HCT116 (cell line): ENCODE data around the gene DLX3. TPM values are rescaled to one million over a fixed set of nuclear protein-coding genes. Genes with fewer than 3 reads are reported as not detected.
A peak's percentile ranks its signal among the peaks of the same experiment; 100 is the strongest.

Experiments used
- ATAC-seq: fragments of 200-7000 bp; cut with Tn5 transposase; 2 replicates; pipeline ENCODE4 v1.9.1; 2020; ENCODE audit warnings: mild to moderate bottlenecking, moderate library complexity
- BruUV-seq: library from RNA; stranded (reverse); fragments of 400-500 nt; replicated peaks from 2 replicates; lab custom pipeline; 2021; lab: Mats Ljungman, UMichigan
- CTCF ChIA-PET: fragments of 300-600 bp; sonication (Branson Sonifier 250); formaldehyde crosslinking; loops from one replicate; lab custom pipeline; 2021; ENCODE audit warnings: antibody characterized with exemption; lab: Charles Lee
- POLR2A ChIA-PET: fragments of 300-600, 350-600 bp; sonication (Branson Sonifier 250); formaldehyde crosslinking; loops from one replicate; lab custom pipeline; 2021; ENCODE audit warnings: antibody characterized with exemption; lab: Charles Lee
- RAD21 ChIA-PET, 2 experiments: fragments of 300-600 bp; sonication (Branson Sonifier 250); formaldehyde crosslinking; loops; one replicate each; lab custom pipeline; 2023; ENCODE audit warnings: low total read pairs in 2 of 2; ENCODE audit not compliant: uncharacterized antibody in 2 of 2, unreplicated experiment in 2 of 2, low non-redundant PET in 1 of 2; lab: Charles Lee
- DNase-seq: peaks from one replicate; pipeline ENCODE4 v3.0.0-alpha.2; 2010; ENCODE audit warnings: low read depth, low spot score
- H2AFZ ChIP-seq: fragments of 200-600 bp; shearing (Covaris generic), sonication (generic); 2 replicates; pipeline ENCODE4 v1.6.1; 2017; ENCODE audit warnings: low read depth, mixed run types, mixed read lengths, antibody characterized with exemption, low read length; ENCODE audit not compliant: poor library complexity, severe bottlenecking
- H3K27ac ChIP-seq: 2 replicates; pipeline ENCODE4 v1.5.1; 2012; ENCODE audit warnings: low read depth, low read length
- H3K27me3 ChIP-seq: fragments of 200-600 bp; sonication (generic); 2 replicates; pipeline ENCODE4 v1.6.1; 2016; ENCODE audit warnings: mixed run types, low read length, mixed read lengths; ENCODE audit not compliant: insufficient read depth
- H3K36me3 ChIP-seq, 2 experiments: fragments of 200-500 bp in 1 of 2; fragments of 200-600 bp in 1 of 2; sonication (Bioruptor generic) in 1 of 2; sonication (generic) in 1 of 2; 2 replicates each; pipeline versions ENCODE4 v1.5.1 to v1.6.1; 2014 to 2016; ENCODE audit warnings: low read length in 2 of 2, inconsistent platforms in 1 of 2, mixed read lengths in 1 of 2, mixed run types in 1 of 2; ENCODE audit not compliant: insufficient read depth in 2 of 2, control insufficient read depth in 1 of 2
- H3K4me1 ChIP-seq, 2 experiments: fragments of 200-600 bp in 1 of 2; sonication (generic) in 1 of 2; 2 replicates each; pipeline versions ENCODE4 v1.5.1 to v1.6.1; 2012 to 2017; ENCODE audit warnings: low read length in 2 of 2, inconsistent platforms in 1 of 2, mild to moderate bottlenecking in 1 of 2, mixed read lengths in 1 of 2, mixed run types in 1 of 2, moderate library complexity in 1 of 2; ENCODE audit not compliant: insufficient read depth in 2 of 2, control insufficient read depth in 1 of 2
- H3K4me2 ChIP-seq: fragments of 200-600 bp; sonication (generic); 2 replicates; pipeline ENCODE4 v1.6.1; 2017; ENCODE audit warnings: mixed run types, low read length, mixed read lengths
- H3K4me3 ChIP-seq, 2 experiments: fragments of 200-600 bp in 1 of 2; sonication (generic) in 1 of 2; replicated peaks in 1 of 2; 2 replicates each; pipeline ENCODE4 v1.5.1; 2011 to 2016; ENCODE audit warnings: low read length in 2 of 2, control low read depth in 1 of 2, low read depth in 1 of 2, mild to moderate bottlenecking in 1 of 2, mixed read lengths in 1 of 2, mixed run types in 1 of 2
- H3K79me2 ChIP-seq: fragments of 200-600 bp; sonication (generic); 2 replicates; pipeline ENCODE4 v1.6.1; 2017; ENCODE audit warnings: mild to moderate bottlenecking, mixed run types, low read length, moderate library complexity, mixed read lengths; ENCODE audit not compliant: insufficient read depth
- H3K9ac ChIP-seq: fragments of 200-600 bp; sonication (generic); 2 replicates; pipeline ENCODE4 v1.6.1; 2016; ENCODE audit warnings: low read length, mixed read lengths
- H3K9me2 ChIP-seq: fragments of 200-600 bp; sonication (generic), shearing (Covaris generic); 2 replicates; pipeline ENCODE4 v1.6.1; 2017; ENCODE audit warnings: mixed run types, mild to moderate bottlenecking, moderate library complexity; ENCODE audit not compliant: insufficient read depth
- H3K9me3 ChIP-seq, 2 experiments: fragments of 200-500 bp in 1 of 2; fragments of 200-600 bp in 1 of 2; sonication (Bioruptor generic) in 1 of 2; sonication (generic) in 1 of 2; 2 replicates each; pipeline ENCODE4 v1.6.1; 2014 to 2017; ENCODE audit warnings: low read length in 2 of 2, mixed read lengths in 2 of 2, inconsistent platforms in 1 of 2, low read depth in 1 of 2, mild to moderate bottlenecking in 1 of 2, mixed run types in 1 of 2, moderate library complexity in 1 of 2; ENCODE audit not compliant: control insufficient read depth in 1 of 2, insufficient read depth in 1 of 2
- H4K20me1 ChIP-seq: fragments of 200-600 bp; sonication (generic), shearing (Covaris generic); 2 replicates; pipeline ENCODE4 v1.6.1; 2017; ENCODE audit warnings: mixed run types, mild to moderate bottlenecking, moderate library complexity; ENCODE audit not compliant: insufficient read depth
- EGR1 ChIP-seq: IDR thresholded peaks from 2 replicates; pipeline ENCODE4 v1.6.1; 2012; ENCODE audit warnings: low read depth
- EZH2phosphoT487 ChIP-seq: fragments of 200-600 bp; IDR thresholded peaks from 2 replicates; pipeline ENCODE4 v1.6.1; 2018; ENCODE audit warnings: antibody characterized with exemption, borderline replicate concordance
- JUND ChIP-seq: IDR thresholded peaks from 2 replicates; pipeline ENCODE4 v1.6.1; 2012
- POLR2AphosphoS5 ChIP-seq: IDR thresholded peaks from 2 replicates; pipeline ENCODE4 v1.6.1; 2011; ENCODE audit warnings: mild to moderate bottlenecking, low read depth, low read length, moderate library complexity
- RAD21 ChIP-seq: IDR thresholded peaks from 2 replicates; pipeline ENCODE4 v1.6.1; 2012; ENCODE audit warnings: low read depth, mild to moderate bottlenecking
- SIN3A ChIP-seq: IDR thresholded peaks from 2 replicates; pipeline ENCODE4 v1.6.1; 2012; ENCODE audit warnings: low read depth
- SP1 ChIP-seq: IDR thresholded peaks from 2 replicates; pipeline ENCODE4 v1.6.1; 2012; ENCODE audit warnings: low read depth
- TCF7L2 ChIP-seq: IDR thresholded peaks from 2 replicates; pipeline ENCODE4 v1.7.0; 2011; ENCODE audit warnings: borderline replicate concordance, inconsistent platforms; ENCODE audit not compliant: insufficient read depth, insufficient read length; ENCODE audit errors: extremely low read depth
- YY1 ChIP-seq: IDR thresholded peaks from 2 replicates; pipeline ENCODE4 v1.6.1; 2011; ENCODE audit warnings: low read length, low read depth, moderate library complexity, mild to moderate bottlenecking; ENCODE audit not compliant: insufficient replicate concordance; ENCODE audit errors: extremely low read depth
- intact Hi-C: fragments of 100-400 bp; cut with micrococcal nuclease; formaldehyde crosslinking; loops from 2 replicates; pipeline ENCODE4 v1.10.0; 2022
- total RNA-seq: library from RNA; stranded (reverse); gene quantifications from one replicate; pipeline ENCODE4 v1.2.1, GENCODE V29; 2021; ENCODE audit not compliant: unreplicated experiment
- TF ChIP-seq, protein P1 (sequence below), 3 experiments: fragments of 200-600 bp in 1 of 3; sonication (generic) in 1 of 3; IDR thresholded peaks in 2 of 3; conservative IDR thresholded peaks in 1 of 3; 2 replicates each; pipeline ENCODE4 v1.5.1; 2012 to 2017; ENCODE audit warnings: low read depth in 2 of 3, low read length in 2 of 3, antibody characterized with exemption in 1 of 3, borderline replicate concordance in 1 of 3, control low read depth in 1 of 3, mild to moderate bottlenecking in 1 of 3, mixed read lengths in 1 of 3, mixed run types in 1 of 3, moderate library complexity in 1 of 3; ENCODE audit not compliant: insufficient read depth in 1 of 3
- TF ChIP-seq, protein P2 (sequence below): IDR thresholded peaks from 2 replicates; pipeline ENCODE4 v1.6.1; 2012

DLX3 gene
- total RNA-seq, 1 experiment from 2014 or later: not detected

DNA sequence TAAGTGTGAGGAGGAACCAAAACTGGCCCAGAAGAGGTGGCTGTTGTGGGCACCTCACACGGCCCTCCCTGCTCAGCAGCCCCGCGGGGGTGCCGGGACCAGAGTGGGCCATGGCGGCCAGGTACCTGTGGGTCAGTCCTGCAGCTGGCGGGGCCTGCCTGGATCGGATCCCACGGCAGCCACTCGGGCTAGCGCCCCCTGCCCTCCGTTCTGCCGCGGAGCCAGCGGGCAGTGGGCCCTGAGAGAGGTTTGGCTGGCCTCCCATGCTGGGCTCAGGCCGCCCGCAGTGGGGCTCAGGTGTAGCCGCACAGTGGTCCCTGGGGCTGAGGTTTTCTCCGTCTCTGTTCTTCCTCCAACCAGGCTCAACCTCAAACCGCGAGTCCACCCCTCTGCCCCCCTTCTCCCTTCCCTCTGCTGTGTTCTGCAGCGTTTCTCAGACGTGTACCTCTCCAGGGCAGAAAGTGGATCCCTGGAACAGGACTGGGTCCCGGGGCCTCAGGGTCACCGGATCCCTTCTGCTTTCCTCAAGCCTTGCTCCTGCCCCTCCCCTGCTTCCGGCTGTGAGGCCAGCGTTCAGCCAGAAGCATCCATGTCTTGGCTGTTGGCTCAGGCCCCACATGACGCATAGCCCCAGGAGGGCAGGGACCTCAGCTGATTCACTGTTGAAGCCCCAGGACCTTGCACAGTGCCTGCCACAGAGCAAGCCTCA is 32.3 kb upstream of the DLX3 start (continued):
- TF ChIP-seq, protein P1, sequence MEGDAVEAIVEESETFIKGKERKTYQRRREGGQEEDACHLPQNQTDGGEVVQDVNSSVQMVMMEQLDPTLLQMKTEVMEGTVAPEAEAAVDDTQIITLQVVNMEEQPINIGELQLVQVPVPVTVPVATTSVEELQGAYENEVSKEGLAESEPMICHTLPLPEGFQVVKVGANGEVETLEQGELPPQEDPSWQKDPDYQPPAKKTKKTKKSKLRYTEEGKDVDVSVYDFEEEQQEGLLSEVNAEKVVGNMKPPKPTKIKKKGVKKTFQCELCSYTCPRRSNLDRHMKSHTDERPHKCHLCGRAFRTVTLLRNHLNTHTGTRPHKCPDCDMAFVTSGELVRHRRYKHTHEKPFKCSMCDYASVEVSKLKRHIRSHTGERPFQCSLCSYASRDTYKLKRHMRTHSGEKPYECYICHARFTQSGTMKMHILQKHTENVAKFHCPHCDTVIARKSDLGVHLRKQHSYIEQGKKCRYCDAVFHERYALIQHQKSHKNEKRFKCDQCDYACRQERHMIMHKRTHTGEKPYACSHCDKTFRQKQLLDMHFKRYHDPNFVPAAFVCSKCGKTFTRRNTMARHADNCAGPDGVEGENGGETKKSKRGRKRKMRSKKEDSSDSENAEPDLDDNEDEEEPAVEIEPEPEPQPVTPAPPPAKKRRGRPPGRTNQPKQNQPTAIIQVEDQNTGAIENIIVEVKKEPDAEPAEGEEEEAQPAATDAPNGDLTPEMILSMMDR (IDR thresholded peaks at IDR 0.05 in 2 of 3, conservative IDR thresholded peaks at IDR 0.05 in 1 of 3; ENCODE audit: borderline replicate concordance in 1 of 3, insufficient read depth in 1 of 3, low read depth in 2 of 3, low read length in 2 of 3): peak; percentile 7 to 48 (median 18); a peak in 2 of 6 replicates
- TF ChIP-seq YY1: peak; percentile 87
- TF ChIP-seq, protein P2, sequence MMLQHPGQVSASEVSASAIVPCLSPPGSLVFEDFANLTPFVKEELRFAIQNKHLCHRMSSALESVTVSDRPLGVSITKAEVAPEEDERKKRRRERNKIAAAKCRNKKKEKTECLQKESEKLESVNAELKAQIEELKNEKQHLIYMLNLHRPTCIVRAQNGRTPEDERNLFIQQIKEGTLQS: no peak
- TF ChIP-seq, all 23 proteins: peak for 9

DNA sequence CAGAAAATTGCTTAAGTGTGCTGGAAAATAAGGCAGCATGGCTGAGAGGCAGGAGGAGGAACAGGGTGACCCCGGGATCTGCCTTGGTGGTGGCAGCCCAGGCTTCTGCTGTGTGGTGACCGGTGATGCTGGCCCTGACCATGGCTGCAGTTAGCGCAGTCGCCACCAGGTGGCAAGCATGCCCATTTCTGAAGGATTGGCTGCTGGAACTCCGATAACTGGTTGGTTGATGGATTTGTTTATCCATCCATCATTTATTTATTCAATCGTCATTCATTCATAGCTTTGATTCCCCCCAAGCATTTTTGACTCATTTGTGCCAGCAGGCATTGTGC is 31.8 kb upstream of the DLX3 start:
- TF ChIP-seq EGR1 (no peak), POLR2AphosphoS5 (peak; percentile 36), RAD21 (peak; percentile 97), SIN3A (no peak), TCF7L2 (no peak), JUND (no peak), YY1 (no peak), EZH2phosphoT487 (no peak), SP1 (no peak)
- TF ChIP-seq, protein P1 (IDR thresholded peaks at IDR 0.05 in 2 of 3, conservative IDR thresholded peaks at IDR 0.05 in 1 of 3; ENCODE audit: borderline replicate concordance in 1 of 3, insufficient read depth in 1 of 3, low read depth in 2 of 3, low read length in 2 of 3): peak; percentile 94 to 99 (median 98)
- TF ChIP-seq, protein P2: no peak

More for the DNA sequence above, 31.8 kb upstream of the DLX3 start:
- ChIA-PET POLR2A (interaction anchor here (1.0 to 7.2 kb wide), 4 partner anchors 28 to 61 kb away, joined by 3 to 99 read pairs (median 34); partner anchors contain the start of gene ITGA3), RAD21 (interaction anchor here (1.2 to 3.3 kb wide), 6 partner anchors 29 to 67 kb away, joined by 3 to 15 read pairs (median 6); partner anchors contain the start of gene ITGA3 (in 2 of the 2)), CTCF (interaction anchor here (0.6 to 4.2 kb wide), 16 partner anchors 9 to 491 kb away, joined by 3 to 42 read pairs (median 8); partner anchors contain the start of genes ITGA3 and PDK2)
- intact Hi-C loops: loop anchor here (1.0 to 2.0 kb wide), 3 partner anchors 28 to 60 kb away; no protein-coding TSS in a partner anchor
- Histone ChIP-seq H3K4me2 (peak overlapping the region; percentile 84), H3K9me2 (no peaks in the 10 kb centered on the region), H3K27me3 (no peaks in the 10 kb centered on the region), H3K27ac (peak overlapping the region; percentile 93), H2AFZ (peak overlapping the region; percentile 20), H3K4me1 (peaks cover 28 to 44% of the 10 kb centered on the region in 2 experiments), H3K4me3 (peak overlapping the region; percentile 52 to 55), H3K79me2 (no peaks in the 10 kb centered on the region), H3K36me3 (no peaks in the 10 kb centered on the region), H4K20me1 (no peaks in the 10 kb centered on the region), H3K9me3 (peaks cover 0 to 16% of the 10 kb centered on the region in 2 experiments; a peak in 2 of 4 replicates), H3K9ac (peak overlapping the region; percentile 54)
- no TSS peak for BruUV-seq
- peak; percentile 62 for ATAC-seq
- peak; percentile 77 for DNase-seq
